HL-60 (cell line): ENCODE results near the gene OPRL1.

Source experiments
- POLR2AphosphoS5 ChIP-seq: IDR thresholded peaks from 2 replicates; pipeline ENCODE4 v1.6.1; 2012; ENCODE audit warnings: low read depth
- SPI1 ChIP-seq: IDR thresholded peaks from 2 replicates; pipeline ENCODE4 v1.6.1; 2012; ENCODE audit warnings: low read depth, mild to moderate bottlenecking, borderline replicate concordance
- TF ChIP-seq, protein P1 (sequence below): IDR thresholded peaks from one replicate; pipeline ENCODE4 v1.5.1; 2011; ENCODE audit warnings: low read length, control low read depth, inconsistent platforms; ENCODE audit not compliant: insufficient read depth
- TF ChIP-seq, protein P2 (sequence below): IDR thresholded peaks from 2 replicates; pipeline ENCODE4 v1.6.1; 2012; ENCODE audit warnings: low read depth; ENCODE audit not compliant: insufficient replicate concordance

DNA sequence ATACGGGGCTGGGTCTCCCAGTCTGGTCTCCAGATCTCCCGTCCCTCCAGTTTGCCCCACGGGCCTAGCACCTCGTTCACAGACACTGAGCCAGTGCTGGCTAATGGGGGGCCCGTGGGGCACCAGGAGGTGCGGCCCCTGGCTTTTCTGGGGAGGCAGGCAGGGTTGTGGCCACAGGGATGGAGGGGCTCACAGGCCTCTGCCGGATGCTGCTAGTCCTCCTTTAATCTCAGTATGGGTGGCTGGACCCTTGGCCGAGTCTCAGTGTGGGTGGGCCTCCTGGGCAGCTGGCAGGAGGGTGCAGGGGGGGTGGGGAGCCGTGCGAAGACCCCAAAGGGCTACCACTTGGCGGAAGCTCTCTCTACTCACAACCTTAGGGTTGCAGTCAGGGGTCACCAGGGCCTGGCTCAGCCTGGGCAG, 28.8 kb upstream of the OPRL1 start:
- TF ChIP-seq, protein P1, sequence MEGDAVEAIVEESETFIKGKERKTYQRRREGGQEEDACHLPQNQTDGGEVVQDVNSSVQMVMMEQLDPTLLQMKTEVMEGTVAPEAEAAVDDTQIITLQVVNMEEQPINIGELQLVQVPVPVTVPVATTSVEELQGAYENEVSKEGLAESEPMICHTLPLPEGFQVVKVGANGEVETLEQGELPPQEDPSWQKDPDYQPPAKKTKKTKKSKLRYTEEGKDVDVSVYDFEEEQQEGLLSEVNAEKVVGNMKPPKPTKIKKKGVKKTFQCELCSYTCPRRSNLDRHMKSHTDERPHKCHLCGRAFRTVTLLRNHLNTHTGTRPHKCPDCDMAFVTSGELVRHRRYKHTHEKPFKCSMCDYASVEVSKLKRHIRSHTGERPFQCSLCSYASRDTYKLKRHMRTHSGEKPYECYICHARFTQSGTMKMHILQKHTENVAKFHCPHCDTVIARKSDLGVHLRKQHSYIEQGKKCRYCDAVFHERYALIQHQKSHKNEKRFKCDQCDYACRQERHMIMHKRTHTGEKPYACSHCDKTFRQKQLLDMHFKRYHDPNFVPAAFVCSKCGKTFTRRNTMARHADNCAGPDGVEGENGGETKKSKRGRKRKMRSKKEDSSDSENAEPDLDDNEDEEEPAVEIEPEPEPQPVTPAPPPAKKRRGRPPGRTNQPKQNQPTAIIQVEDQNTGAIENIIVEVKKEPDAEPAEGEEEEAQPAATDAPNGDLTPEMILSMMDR: no peak
- TF ChIP-seq SPI1 (no peak), POLR2AphosphoS5 (no peak)
- TF ChIP-seq, protein P2, sequence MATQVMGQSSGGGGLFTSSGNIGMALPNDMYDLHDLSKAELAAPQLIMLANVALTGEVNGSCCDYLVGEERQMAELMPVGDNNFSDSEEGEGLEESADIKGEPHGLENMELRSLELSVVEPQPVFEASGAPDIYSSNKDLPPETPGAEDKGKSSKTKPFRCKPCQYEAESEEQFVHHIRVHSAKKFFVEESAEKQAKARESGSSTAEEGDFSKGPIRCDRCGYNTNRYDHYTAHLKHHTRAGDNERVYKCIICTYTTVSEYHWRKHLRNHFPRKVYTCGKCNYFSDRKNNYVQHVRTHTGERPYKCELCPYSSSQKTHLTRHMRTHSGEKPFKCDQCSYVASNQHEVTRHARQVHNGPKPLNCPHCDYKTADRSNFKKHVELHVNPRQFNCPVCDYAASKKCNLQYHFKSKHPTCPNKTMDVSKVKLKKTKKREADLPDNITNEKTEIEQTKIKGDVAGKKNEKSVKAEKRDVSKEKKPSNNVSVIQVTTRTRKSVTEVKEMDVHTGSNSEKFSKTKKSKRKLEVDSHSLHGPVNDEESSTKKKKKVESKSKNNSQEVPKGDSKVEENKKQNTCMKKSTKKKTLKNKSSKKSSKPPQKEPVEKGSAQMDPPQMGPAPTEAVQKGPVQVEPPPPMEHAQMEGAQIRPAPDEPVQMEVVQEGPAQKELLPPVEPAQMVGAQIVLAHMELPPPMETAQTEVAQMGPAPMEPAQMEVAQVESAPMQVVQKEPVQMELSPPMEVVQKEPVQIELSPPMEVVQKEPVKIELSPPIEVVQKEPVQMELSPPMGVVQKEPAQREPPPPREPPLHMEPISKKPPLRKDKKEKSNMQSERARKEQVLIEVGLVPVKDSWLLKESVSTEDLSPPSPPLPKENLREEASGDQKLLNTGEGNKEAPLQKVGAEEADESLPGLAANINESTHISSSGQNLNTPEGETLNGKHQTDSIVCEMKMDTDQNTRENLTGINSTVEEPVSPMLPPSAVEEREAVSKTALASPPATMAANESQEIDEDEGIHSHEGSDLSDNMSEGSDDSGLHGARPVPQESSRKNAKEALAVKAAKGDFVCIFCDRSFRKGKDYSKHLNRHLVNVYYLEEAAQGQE: no peak
